K562 (cell line): ENCODE measurements around the gene EME2. TPM values are rescaled to one million over a fixed set of nuclear protein-coding genes. Genes with fewer than 3 reads are reported as not detected.

Experiments
- KAT7 ChIP-seq: sonication (generic); formaldehyde crosslinking; IDR thresholded peaks from 2 replicates; pipeline ENCODE4 v1.8.0; 2022; ENCODE audit warnings: missing genetic modification reagents, mild to moderate bottlenecking, borderline replicate concordance
- MGA ChIP-seq: fragments of 450-650 bp; IDR thresholded peaks from 2 replicates; pipeline ENCODE4 v1.6.1; 2016; ENCODE audit warnings: mild to moderate bottlenecking, moderate library complexity
- RERE ChIP-seq: sonication (generic); formaldehyde crosslinking; IDR thresholded peaks from 2 replicates; pipeline ENCODE4 v1.8.0; 2023; ENCODE audit warnings: missing genetic modification reagents, mild to moderate bottlenecking, borderline replicate concordance
- SAP30 ChIP-seq: fragments of 200-600 bp; sonication (generic); IDR thresholded peaks from 2 replicates; pipeline ENCODE4 v1.6.1; 2012; ENCODE audit warnings: borderline replicate concordance, low read depth, mild to moderate bottlenecking, moderate library complexity, low read length, control low read depth, inconsistent platforms; ENCODE audit not compliant: insufficient read depth, poor library complexity, severe bottlenecking
- SPI1 ChIP-seq: IDR thresholded peaks from 2 replicates; pipeline ENCODE4 v1.6.1; 2011; ENCODE audit warnings: low read depth, low read length, control low read depth, borderline replicate concordance
- ZNF174 ChIP-seq: fragments of 250-450 bp; sonication (Bioruptor Pico); IDR thresholded peaks from 2 replicates; pipeline ENCODE4 v1.4.0; 2020; ENCODE audit warnings: mild to moderate bottlenecking
- ZNF695 ChIP-seq: fragments of 450-650 bp; formaldehyde crosslinking; IDR thresholded peaks from 2 replicates; pipeline ENCODE4 v1.4.0; 2020; ENCODE audit warnings: mild to moderate bottlenecking, moderate library complexity
- polyA plus RNA-seq, 8 experiments: library from polyadenylated mRNA; depleted of rRNA in 4 of 8; stranded (reverse) in 5 of 8; unstranded in 3 of 8; fragments of >200 nt; fragmentation: Nextera tagmentation in 2 of 8; fragmentation: Illumina TruSeq in 1 of 8; extraction: Ambion mirVana in 2 of 8; extraction: Trizol in 1 of 8; gene quantifications; 2 replicates each; pipeline versions ENCODE4 v1.2.1 to v1.2.3, GENCODE V29; 2011 to 2014; ENCODE audit warnings: inconsistent platforms in 1 of 8, missing spikeins in 1 of 8
- total RNA-seq, 7 experiments: library from RNA; depleted of rRNA in 6 of 7; stranded (reverse); fragments of >200 nt in 6 of 7; fragmentation: Illumina TruSeq in 2 of 7; extraction: Trizol in 2 of 7; gene quantifications; 2 replicates each; pipeline versions ENCODE4 v1.2.1 to v1.2.3, GENCODE V29; 2011 to 2021; ENCODE audit warnings: low replicate concordance in 1 of 7

EME2 gene
- total and polyA plus RNA-seq, 9 of the 15 experiments (the other 6 are each of a cell fraction or from before 2014, with no cell fraction given) = 0.35 to 19.9 (median 3.5) TPM

- TF ChIP-seq MGA (no peak; the same call in 1 of the 2 replicates), ZNF174 (CRISPR knock-in tag) (no peak), KAT7 (0 out of 2 replicates have a peak, but pooled peaks have one; percentile 17), ZNF695 (CRISPR knock-in tag) (no peak), SAP30 (peak; percentile 35), RERE (CRISPR knock-in tag) (no peak), SPI1 (0 out of 2 replicates have a peak, but pooled peaks have one; percentile 14)
Measured at GRCh38 chr16:1771864-1772361, 697 bp upstream of the EME2 start (continued).
